ENCODE data around the gene FITM1.
"Not testable (repeated sequence)": the region's sequence is repeated elsewhere in the genome, so short reads cannot be mapped to it uniquely, and the experiment has no call there.

FITM1 gene

GRCh38 chr14:24093901-24094840 lies 36.3 kb upstream of the FITM1 start, which contains the start of gene PCK2:
TSS of gene PCK2 (plus strand) at chr14:24094311. CDS start at chr14:24094406, 95 bp downstream.
- peaks cover 26% of the 10 kb centered on the region for H3K4me1 Mint-ChIP-seq (ENCODE audit: low read depth)

GRCh38 chr14:24094841-24095270 lies 35.6 kb upstream of the FITM1 start:
- H3K27me3 Mint-ChIP-seq = no peaks in the 10 kb centered on the region
- H3K27ac Mint-ChIP-seq = peak overlapping the region; percentile 97
- H3K36me3 Mint-ChIP-seq (ENCODE audit: low read depth) = peaks cover 29% of the 10 kb centered on the region
- H3K9me3 Mint-ChIP-seq = no peaks in the 10 kb centered on the region
- H3K4me3 Mint-ChIP-seq = peak overlapping the region; percentile 95
- peaks cover 26% of the 10 kb centered on the region for H3K4me1 Mint-ChIP-seq (ENCODE audit: low read depth)

More at GRCh38 chr14:24093901-24094840, 36.3 kb upstream of the FITM1 start, which contains the start of gene PCK2:
- peaks cover 23% of the 10 kb centered on the region for H3K36me3 Mint-ChIP-seq (ENCODE audit: low read depth)
- peak within 1 kb of the TSS; percentile 95 for H3K4me3 Mint-ChIP-seq
- no peaks in the 10 kb centered on the region for H3K27me3 Mint-ChIP-seq
- no peaks in the 10 kb centered on the region for H3K9me3 Mint-ChIP-seq
- H3K27ac Mint-ChIP-seq = peak within 1 kb of the TSS; percentile 97

- H3K27ac Mint-ChIP-seq = peak overlapping the region; percentile 97
- H3K9me3 Mint-ChIP-seq = no peaks in the 10 kb centered on the region
- peaks cover 26% of the 10 kb centered on the region for H3K4me1 Mint-ChIP-seq (ENCODE audit: low read depth)
- H3K36me3 Mint-ChIP-seq (ENCODE audit: low read depth) = peaks cover 36% of the 10 kb centered on the region
- peak overlapping the region; percentile 95 for H3K4me3 Mint-ChIP-seq
- no peaks in the 10 kb centered on the region for H3K27me3 Mint-ChIP-seq
Observed at GRCh38 chr14:24095271-24096068, 35.0 kb upstream of the FITM1 start.

- H3K4me3 Mint-ChIP-seq = peak overlapping the region; percentile 62
- no peaks in the 10 kb centered on the region for H3K27me3 Mint-ChIP-seq
- H3K27ac Mint-ChIP-seq = peak overlapping the region; percentile 80
- peaks cover 41% of the 10 kb centered on the region for H3K36me3 Mint-ChIP-seq (ENCODE audit: low read depth)
- H3K9me3 Mint-ChIP-seq = no peaks in the 10 kb centered on the region
- H3K4me1 Mint-ChIP-seq (ENCODE audit: low read depth) = peaks cover 26% of the 10 kb centered on the region
Observed at GRCh38 chr14:24096545-24097181, 33.8 kb upstream of the FITM1 start.

- Mint-ChIP-seq H3K4me1 (ENCODE audit: low read depth) (peaks cover 21% of the 10 kb centered on the region), H3K4me3 (no peak overlapping the region), H3K27ac (no peak overlapping the region), H3K9me3 (no peaks in the 10 kb centered on the region), H3K27me3 (no peaks in the 10 kb centered on the region), H3K36me3 (ENCODE audit: low read depth) (peaks cover 54% of the 10 kb centered on the region)
Observed at GRCh38 chr14:24098229-24098926, 32.1 kb upstream of the FITM1 start.

GRCh38 chr14:24098927-24099813 lies 31.3 kb upstream of the FITM1 start:
- Mint-ChIP-seq H3K27me3 (no peaks in the 10 kb centered on the region), H3K36me3 (ENCODE audit: low read depth) (peaks cover 62% of the 10 kb centered on the region), H3K4me3 (no peak overlapping the region), H3K9me3 (no peaks in the 10 kb centered on the region), H3K4me1 (ENCODE audit: low read depth) (peaks cover 16% of the 10 kb centered on the region), H3K27ac (no peak overlapping the region)

GRCh38 chr14:24100197-24100981 lies 30.1 kb upstream of the FITM1 start:
- Mint-ChIP-seq H3K9me3 (no peaks in the 10 kb centered on the region), H3K27ac (no peak overlapping the region)

GRCh38 chr14:24100982-24101494 lies 29.4 kb upstream of the FITM1 start:
- Mint-ChIP-seq H3K27ac (no peak overlapping the region), H3K4me1 (ENCODE audit: low read depth) (peaks cover 11% of the 10 kb centered on the region), H3K36me3 (ENCODE audit: low read depth) (peaks cover 57% of the 10 kb centered on the region), H3K9me3 (no peaks in the 10 kb centered on the region), H3K4me3 (no peak overlapping the region), H3K27me3 (no peaks in the 10 kb centered on the region)

More at GRCh38 chr14:24100197-24100981, 30.1 kb upstream of the FITM1 start:
- H3K4me3 Mint-ChIP-seq = no peak overlapping the region
- H3K36me3 Mint-ChIP-seq (ENCODE audit: low read depth) = peaks cover 62% of the 10 kb centered on the region
- H3K27me3 Mint-ChIP-seq = no peaks in the 10 kb centered on the region
- H3K4me1 Mint-ChIP-seq (ENCODE audit: low read depth) = peaks cover 14% of the 10 kb centered on the region

- no peaks in the 10 kb centered on the region for H3K27me3 Mint-ChIP-seq
- H3K4me1 Mint-ChIP-seq (ENCODE audit: low read depth) = peaks cover 7% of the 10 kb centered on the region
- H3K27ac Mint-ChIP-seq = no peak overlapping the region
- no peak overlapping the region for H3K4me3 Mint-ChIP-seq
- no peaks in the 10 kb centered on the region for H3K9me3 Mint-ChIP-seq
- peaks cover 48% of the 10 kb centered on the region for H3K36me3 Mint-ChIP-seq (ENCODE audit: low read depth)
Observed at GRCh38 chr14:24102357-24103048, 28.0 kb upstream of the FITM1 start.

- Mint-ChIP-seq H3K36me3 (ENCODE audit: low read depth) (peaks cover 44% of the 10 kb centered on the region), H3K27ac (no peak overlapping the region), H3K4me1 (ENCODE audit: low read depth) (peaks cover 13% of the 10 kb centered on the region), H3K4me3 (no peak overlapping the region), H3K27me3 (no peaks in the 10 kb centered on the region), H3K9me3 (no peaks in the 10 kb centered on the region)
Observed at GRCh38 chr14:24103451-24103850, 27.0 kb upstream of the FITM1 start.

GRCh38 chr14:24105609-24106239 lies 24.7 kb upstream of the FITM1 start:
- Mint-ChIP-seq H3K27ac (peak overlapping the region; percentile 23), H3K36me3 (ENCODE audit: low read depth) (peaks cover 29% of the 10 kb centered on the region), H3K4me1 (ENCODE audit: low read depth) (peaks cover 26% of the 10 kb centered on the region)
- not testable (repeated sequence) for H3K9me3 Mint-ChIP-seq, H3K4me3 Mint-ChIP-seq, H3K27me3 Mint-ChIP-seq
